Measurements from ENCODE around the gene FAM20C.

FAM20C gene

DNA sequence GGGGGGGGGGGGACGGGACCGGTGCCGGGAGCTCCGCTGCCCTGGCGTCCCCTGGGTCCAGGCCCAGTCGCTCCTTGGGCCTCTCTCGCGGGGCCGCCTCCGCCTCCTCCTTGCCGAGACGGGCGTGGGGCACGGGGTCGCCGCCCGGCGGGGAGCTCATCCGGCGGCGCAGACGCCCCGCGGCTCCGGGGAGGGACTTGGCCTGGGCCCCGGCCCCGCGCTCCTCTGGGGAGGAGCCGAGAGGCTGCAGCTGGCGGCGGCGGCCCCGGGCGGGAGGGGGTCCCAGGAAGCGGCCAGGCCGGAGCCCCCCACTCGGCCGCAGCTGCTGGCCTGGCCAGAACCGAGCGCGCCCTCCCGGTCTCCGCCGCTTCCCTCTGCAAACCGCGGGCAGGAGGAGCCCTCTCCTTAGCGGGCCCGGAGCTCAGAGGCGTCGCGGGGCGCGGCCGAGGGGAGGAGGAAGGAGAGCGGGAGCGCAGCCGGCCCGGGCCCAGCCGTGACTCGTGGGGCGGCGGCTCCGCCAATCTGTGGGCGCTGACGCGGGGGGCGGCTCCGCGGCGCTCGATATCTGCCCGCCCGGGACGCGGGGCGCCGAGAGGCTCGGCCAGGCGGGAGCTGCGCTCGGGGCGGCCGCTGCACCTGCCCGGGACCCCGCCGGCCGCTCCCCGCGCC is at the start of gene FAM20C:
FAM20C (plus strand) TSS at position 591 of the 669 bp plus-strand sequence. CDS start 629 bp downstream, outside the sequence.
- no peak within 1 kb of the TSS for H3K9ac ChIP-seq (ENCODE audit: low read length)
- TF ChIP-seq EZH2phosphoT487 (IDR thresholded peaks at IDR 0.05; ENCODE audit: low read depth) = no peak
- TF ChIP-seq, protein P1, sequence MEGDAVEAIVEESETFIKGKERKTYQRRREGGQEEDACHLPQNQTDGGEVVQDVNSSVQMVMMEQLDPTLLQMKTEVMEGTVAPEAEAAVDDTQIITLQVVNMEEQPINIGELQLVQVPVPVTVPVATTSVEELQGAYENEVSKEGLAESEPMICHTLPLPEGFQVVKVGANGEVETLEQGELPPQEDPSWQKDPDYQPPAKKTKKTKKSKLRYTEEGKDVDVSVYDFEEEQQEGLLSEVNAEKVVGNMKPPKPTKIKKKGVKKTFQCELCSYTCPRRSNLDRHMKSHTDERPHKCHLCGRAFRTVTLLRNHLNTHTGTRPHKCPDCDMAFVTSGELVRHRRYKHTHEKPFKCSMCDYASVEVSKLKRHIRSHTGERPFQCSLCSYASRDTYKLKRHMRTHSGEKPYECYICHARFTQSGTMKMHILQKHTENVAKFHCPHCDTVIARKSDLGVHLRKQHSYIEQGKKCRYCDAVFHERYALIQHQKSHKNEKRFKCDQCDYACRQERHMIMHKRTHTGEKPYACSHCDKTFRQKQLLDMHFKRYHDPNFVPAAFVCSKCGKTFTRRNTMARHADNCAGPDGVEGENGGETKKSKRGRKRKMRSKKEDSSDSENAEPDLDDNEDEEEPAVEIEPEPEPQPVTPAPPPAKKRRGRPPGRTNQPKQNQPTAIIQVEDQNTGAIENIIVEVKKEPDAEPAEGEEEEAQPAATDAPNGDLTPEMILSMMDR (IDR thresholded peaks at IDR 0.05; ENCODE audit: low read depth, low read length) = no peak
- H2AFZ ChIP-seq (ENCODE audit: low read depth, low read length) = no peak within 1 kb of the TSS
- H3K79me2 ChIP-seq (ENCODE audit: low read length) = no peaks in the 10 kb centered on the region
- H3K27ac ChIP-seq (ENCODE audit: low read length) = no peak within 1 kb of the TSS
- no peaks in the 10 kb centered on the region for H3K9me3 ChIP-seq (ENCODE audit: insufficient read depth, low read length)
- no peaks in the 10 kb centered on the region for H3K27me3 ChIP-seq (ENCODE audit: low read depth, low read length)
- no peaks in the 10 kb centered on the region for H3K4me1 ChIP-seq (ENCODE audit: low read length)
- no peaks in the 10 kb centered on the region for H4K20me1 ChIP-seq (ENCODE audit: insufficient read depth, low read length)
- H3K4me2 ChIP-seq (ENCODE audit: low read length) = no peak within 1 kb of the TSS
- no peak within 1 kb of the TSS for H3K4me3 ChIP-seq (ENCODE audit: low read length)
- H3K36me3 ChIP-seq (replicated peaks; ENCODE audit: low read depth, low read length) = no peaks in the 10 kb centered on the region

DNA sequence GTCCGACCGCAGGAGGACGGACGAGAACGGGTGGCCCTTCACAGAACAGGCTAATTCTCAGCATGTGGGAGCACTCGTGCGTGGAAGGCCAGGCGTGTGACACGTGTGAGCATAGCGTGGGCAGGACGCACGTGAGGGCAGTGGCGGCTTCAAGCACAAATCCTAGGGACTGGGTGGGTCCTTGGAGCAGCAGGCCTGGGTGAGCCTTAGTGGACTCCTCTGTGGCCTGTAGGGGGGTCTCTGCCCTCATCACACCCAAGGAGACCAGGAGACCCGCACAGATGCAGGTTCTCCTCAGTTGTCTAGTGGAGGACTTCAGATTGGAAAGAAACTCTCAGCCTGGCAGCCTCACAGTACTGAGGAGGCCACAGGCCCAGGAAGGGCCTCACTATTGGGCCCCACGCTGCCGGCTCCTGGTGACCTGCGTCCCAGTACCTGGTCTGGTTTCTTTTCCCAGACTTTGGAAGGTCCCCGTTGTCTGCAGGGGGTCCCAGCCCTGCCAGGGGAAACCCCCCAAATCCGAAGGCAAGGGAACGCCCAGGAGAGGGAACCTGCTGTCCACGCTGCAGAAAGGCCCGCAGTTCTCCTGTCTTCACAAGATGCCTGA is 49.1 kb upstream of the FAM20C start:
- TF ChIP-seq EZH2phosphoT487 (IDR thresholded peaks at IDR 0.05; ENCODE audit: low read depth) = no peak
- TF ChIP-seq, protein P1 (IDR thresholded peaks at IDR 0.05; ENCODE audit: low read depth, low read length) = no peak
- no peak overlapping the region for H3K9ac ChIP-seq (ENCODE audit: low read length)
- no peak overlapping the region for H3K4me3 ChIP-seq (ENCODE audit: low read length)
- H3K79me2 ChIP-seq (ENCODE audit: low read length) = no peaks in the 10 kb centered on the region
- H3K27ac ChIP-seq (ENCODE audit: low read length) = no peak overlapping the region
- H4K20me1 ChIP-seq (ENCODE audit: insufficient read depth, low read length) = no peaks in the 10 kb centered on the region
- H2AFZ ChIP-seq (ENCODE audit: low read depth, low read length) = no peak overlapping the region
- no peak overlapping the region for H3K4me2 ChIP-seq (ENCODE audit: low read length)
- no peaks in the 10 kb centered on the region; the same call in 1 of the 2 replicates for H3K9me3 ChIP-seq (ENCODE audit: insufficient read depth, low read length)
- H3K4me1 ChIP-seq (ENCODE audit: low read length) = peaks cover 14% of the 10 kb centered on the region
- peaks cover 9% of the 10 kb centered on the region for H3K36me3 ChIP-seq (replicated peaks; ENCODE audit: low read depth, low read length)
- H3K27me3 ChIP-seq (ENCODE audit: low read depth, low read length) = no peaks in the 10 kb centered on the region

DNA sequence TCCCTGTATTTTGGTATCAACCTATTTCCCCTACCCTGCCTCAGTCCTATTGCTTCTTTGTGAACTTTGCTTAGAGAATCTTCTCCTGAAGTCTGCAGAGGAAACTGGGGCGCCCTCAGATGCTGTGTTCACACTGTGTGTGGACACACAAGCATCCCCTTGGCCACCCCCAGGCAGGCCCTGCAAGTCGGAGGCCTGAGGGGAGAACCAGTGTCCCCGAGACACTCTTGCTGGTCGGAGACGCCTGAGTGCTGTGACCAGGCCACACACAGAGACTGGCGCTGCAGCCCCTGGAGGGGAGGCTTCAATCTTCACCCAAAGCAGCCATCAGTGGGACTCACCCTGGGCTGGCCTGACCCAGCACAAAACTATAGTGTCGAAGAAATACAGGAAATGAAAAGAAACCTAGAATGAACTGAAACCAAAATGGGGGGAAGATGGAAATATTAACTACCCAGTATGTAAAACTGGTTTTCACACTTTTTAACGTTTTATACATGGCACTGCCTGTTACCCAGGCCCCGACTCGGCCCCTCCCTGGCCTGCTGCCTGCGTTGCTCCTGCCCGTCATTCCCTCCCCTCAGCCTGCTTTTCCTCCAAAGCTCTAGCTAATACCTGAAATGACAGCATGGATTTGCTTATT is 48.4 kb upstream of the FAM20C start:
- Histone ChIP-seq H3K27ac (ENCODE audit: low read length) (peak overlapping the region; percentile 58), H3K36me3 (replicated peaks; ENCODE audit: low read depth, low read length) (peaks cover 9% of the 10 kb centered on the region), H3K79me2 (ENCODE audit: low read length) (no peaks in the 10 kb centered on the region), H3K4me1 (ENCODE audit: low read length) (peaks cover 17% of the 10 kb centered on the region), H3K27me3 (ENCODE audit: low read depth, low read length) (no peaks in the 10 kb centered on the region), H3K9me3 (ENCODE audit: insufficient read depth, low read length) (no peaks in the 10 kb centered on the region; the same call in 1 of the 2 replicates), H4K20me1 (ENCODE audit: insufficient read depth, low read length) (no peaks in the 10 kb centered on the region), H2AFZ (ENCODE audit: low read depth, low read length) (no peak overlapping the region), H3K4me2 (ENCODE audit: low read length) (peak overlapping the region; percentile 55), H3K4me3 (ENCODE audit: low read length) (peak overlapping the region; percentile 14; the same call in 1 of the 2 replicates), H3K9ac (ENCODE audit: low read length) (no peak overlapping the region)
- TF ChIP-seq, protein P1 (IDR thresholded peaks at IDR 0.05; ENCODE audit: low read depth, low read length) = no peak
- no peak for TF ChIP-seq EZH2phosphoT487 (IDR thresholded peaks at IDR 0.05; ENCODE audit: low read depth)

DNA sequence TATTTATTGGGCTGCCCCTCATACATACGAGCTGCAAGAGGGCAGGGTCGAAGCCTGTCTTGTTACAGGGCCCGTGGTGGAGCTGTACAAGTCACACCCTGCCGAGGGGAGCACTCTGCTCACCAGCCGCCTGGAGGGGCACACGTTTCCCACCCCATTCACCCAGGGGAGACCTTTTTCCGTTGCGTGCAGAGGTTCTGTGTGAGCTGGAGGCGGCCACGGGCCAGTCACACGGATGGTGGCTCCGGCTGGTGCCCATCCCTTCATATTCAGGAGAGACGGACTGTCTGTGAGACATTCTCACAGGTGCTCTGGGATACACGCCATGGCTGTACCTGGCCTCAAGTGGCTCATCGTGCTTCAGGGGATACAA is 47.9 kb upstream of the FAM20C start:
- TF ChIP-seq, protein P1 (IDR thresholded peaks at IDR 0.05; ENCODE audit: low read depth, low read length) = no peak
- TF ChIP-seq EZH2phosphoT487 (IDR thresholded peaks at IDR 0.05; ENCODE audit: low read depth) = no peak
- Histone ChIP-seq H3K9ac (ENCODE audit: low read length) (no peak overlapping the region), H3K36me3 (replicated peaks; ENCODE audit: low read depth, low read length) (peaks cover 9% of the 10 kb centered on the region), H4K20me1 (ENCODE audit: insufficient read depth, low read length) (no peaks in the 10 kb centered on the region), H3K27me3 (ENCODE audit: low read depth, low read length) (no peaks in the 10 kb centered on the region), H3K27ac (ENCODE audit: low read length) (peak overlapping the region; percentile 58), H3K4me1 (ENCODE audit: low read length) (peaks cover 17% of the 10 kb centered on the region), H3K79me2 (ENCODE audit: low read length) (no peaks in the 10 kb centered on the region), H2AFZ (ENCODE audit: low read depth, low read length) (no peak overlapping the region), H3K4me2 (ENCODE audit: low read length) (peak overlapping the region; percentile 55), H3K4me3 (ENCODE audit: low read length) (peak overlapping the region; percentile 14; the same call in 1 of the 2 replicates), H3K9me3 (ENCODE audit: insufficient read depth, low read length) (no peaks in the 10 kb centered on the region; the same call in 1 of the 2 replicates)
